DND-41 (cell line): ENCODE measurements around the gene SH2D1B.
"Not testable (repeated sequence)": the region's sequence is repeated elsewhere in the genome, so short reads cannot be mapped to it uniquely, and the experiment has no call there.

Source experiments
- EZH2 ChIP-seq: IDR thresholded peaks from 3 replicates; pipeline ENCODE4 v1.6.1; 2012; ENCODE audit warnings: borderline replicate concordance, low read depth, mild to moderate bottlenecking, moderate library complexity, low read length, inconsistent platforms; ENCODE audit not compliant: severe bottlenecking
- TF ChIP-seq, protein P1 (sequence below): IDR thresholded peaks from 2 replicates; pipeline ENCODE4 v1.5.1; 2012; ENCODE audit warnings: borderline replicate concordance, low read length, moderate library complexity, mild to moderate bottlenecking; ENCODE audit not compliant: poor library complexity, severe bottlenecking; ENCODE audit errors: extremely low read depth

DNA sequence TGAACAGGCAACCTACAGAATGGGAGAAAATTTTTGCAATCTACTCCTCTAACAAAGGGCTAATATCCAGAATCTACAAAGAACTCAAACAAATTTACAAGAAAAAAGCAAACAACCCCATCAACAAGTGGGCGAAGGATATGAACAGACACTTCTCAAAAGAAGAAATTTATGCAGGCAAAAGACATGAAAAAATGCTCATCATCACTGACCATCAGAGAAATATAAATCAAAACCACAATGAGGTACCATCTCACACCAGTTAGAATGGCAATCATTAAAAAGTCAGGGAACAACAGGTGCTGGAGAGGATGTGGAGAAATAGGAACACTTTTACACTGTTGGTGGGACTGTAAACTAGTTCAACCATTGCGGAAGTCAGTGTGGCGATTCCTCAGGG is 42.4 kb upstream of the SH2D1B start:
- TF ChIP-seq, protein P1, sequence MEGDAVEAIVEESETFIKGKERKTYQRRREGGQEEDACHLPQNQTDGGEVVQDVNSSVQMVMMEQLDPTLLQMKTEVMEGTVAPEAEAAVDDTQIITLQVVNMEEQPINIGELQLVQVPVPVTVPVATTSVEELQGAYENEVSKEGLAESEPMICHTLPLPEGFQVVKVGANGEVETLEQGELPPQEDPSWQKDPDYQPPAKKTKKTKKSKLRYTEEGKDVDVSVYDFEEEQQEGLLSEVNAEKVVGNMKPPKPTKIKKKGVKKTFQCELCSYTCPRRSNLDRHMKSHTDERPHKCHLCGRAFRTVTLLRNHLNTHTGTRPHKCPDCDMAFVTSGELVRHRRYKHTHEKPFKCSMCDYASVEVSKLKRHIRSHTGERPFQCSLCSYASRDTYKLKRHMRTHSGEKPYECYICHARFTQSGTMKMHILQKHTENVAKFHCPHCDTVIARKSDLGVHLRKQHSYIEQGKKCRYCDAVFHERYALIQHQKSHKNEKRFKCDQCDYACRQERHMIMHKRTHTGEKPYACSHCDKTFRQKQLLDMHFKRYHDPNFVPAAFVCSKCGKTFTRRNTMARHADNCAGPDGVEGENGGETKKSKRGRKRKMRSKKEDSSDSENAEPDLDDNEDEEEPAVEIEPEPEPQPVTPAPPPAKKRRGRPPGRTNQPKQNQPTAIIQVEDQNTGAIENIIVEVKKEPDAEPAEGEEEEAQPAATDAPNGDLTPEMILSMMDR: not testable (repeated sequence)
- TF ChIP-seq EZH2: not testable (repeated sequence)
